Stimulated activated CD4-positive, alpha-beta T cell treated with anti-CD3 and anti-CD28 coated beads, Interleukin-15, amount 100 ng/mL, for 1 hour (primary cell): ENCODE measurements around the gene SMIM24.
A peak's percentile ranks its signal among the peaks of the same experiment; 100 is the strongest.
"Not testable (repeated sequence)": the region's sequence is repeated elsewhere in the genome, so short reads cannot be mapped to it uniquely, and the experiment has no call there.

ENCODE experiments used
- DNase-seq, 2 donors: peaks; one replicate each; pipeline ENCODE4 v3.0.0-alpha.2; 2020; ENCODE audit warnings: low read depth in 1 of 2, low spot score in 1 of 2

Gene SMIM24

DNA sequence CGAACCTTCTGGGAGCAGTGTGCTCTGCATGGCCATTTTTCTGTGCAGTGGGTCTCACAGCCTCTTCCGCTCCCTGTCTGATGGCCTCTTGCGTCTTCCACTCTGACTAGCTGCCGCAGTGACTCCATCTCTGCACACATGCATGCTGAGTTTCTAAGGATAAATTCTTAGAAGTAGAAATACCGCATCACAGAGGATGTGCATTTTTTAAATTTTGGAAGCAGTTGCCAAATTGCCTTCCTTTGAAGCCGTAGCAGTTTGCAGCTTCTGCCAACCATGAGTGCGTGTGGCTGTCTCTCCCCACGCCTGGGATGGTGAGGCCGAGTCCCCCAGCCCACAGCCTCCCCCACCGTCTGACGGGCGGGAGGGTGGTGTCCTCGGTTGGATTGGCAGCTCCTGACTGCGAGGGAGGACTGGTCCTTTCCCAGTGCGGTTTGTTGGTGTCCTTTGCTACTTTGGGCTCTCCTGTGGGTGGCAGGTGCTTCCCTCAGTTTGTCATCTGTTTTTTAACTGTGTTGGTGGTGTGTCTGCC lies 35.6 kb upstream of the SMIM24 start:
- no peak for DNase-seq

DNA sequence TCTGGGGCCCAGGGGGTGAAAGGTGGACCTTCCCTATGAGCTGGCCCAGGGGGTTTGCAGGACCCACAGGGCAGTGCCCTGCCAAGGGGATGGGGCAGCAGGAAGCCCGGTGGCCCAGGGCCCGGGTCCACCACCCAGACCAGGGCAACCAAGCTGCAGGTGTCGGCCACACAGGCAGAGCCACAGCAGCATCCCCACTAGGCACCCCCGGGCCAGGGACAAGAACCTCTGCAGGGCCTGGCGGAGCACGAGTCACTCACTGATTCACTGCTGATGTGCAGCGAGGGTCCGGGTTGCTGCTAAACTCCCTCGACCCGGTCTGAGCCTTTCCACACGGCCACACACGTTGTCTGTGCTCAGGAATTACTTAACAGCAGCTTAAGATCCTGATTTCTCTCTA lies 34.6 kb upstream of the SMIM24 start:
- DNase-seq: no peak

DNA sequence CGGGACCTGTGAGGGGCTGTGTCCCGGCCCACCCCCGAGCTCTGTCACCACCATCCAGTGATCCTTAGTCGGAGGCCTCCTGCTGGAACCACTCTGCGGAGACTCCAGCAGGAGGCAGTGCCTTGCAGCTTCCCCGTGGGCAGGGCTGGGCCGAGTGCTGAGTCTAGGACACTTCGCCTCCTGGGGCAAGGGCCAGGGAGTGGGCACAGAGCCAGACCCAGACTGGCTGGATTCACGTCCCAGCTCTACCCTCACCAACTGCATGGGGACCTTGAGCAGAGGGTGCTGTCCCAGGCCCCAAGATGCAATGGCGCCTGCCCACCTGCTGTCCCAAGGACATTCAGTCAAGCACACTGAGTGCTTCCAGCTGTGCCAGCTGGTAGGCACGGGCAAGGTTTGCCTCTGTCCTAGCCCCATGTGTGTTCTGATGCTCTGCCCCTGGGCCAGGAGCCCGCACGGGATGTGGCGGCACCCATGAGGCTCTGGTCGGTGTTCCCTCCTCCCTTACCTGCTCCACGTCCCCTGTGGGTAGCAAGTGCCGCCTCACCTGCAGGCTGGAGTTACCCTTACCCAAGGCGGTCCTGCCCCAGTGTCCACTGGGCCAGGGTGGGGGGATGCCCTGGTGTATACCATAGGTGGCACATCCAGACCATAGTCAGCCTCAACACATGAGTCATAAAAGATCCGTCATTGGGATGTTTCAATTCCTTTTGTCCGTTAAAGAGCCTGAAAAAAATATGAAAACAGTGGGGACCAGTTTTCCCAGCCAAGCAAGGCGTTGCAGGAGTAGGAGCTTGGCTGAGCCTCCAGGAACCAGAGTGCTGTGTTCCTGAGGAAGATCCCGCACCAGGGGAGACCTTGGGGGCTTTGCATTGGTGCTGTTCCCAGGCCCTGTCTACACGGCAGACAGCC lies 33.2 kb upstream of the SMIM24 start:
- no peak for DNase-seq

DNA sequence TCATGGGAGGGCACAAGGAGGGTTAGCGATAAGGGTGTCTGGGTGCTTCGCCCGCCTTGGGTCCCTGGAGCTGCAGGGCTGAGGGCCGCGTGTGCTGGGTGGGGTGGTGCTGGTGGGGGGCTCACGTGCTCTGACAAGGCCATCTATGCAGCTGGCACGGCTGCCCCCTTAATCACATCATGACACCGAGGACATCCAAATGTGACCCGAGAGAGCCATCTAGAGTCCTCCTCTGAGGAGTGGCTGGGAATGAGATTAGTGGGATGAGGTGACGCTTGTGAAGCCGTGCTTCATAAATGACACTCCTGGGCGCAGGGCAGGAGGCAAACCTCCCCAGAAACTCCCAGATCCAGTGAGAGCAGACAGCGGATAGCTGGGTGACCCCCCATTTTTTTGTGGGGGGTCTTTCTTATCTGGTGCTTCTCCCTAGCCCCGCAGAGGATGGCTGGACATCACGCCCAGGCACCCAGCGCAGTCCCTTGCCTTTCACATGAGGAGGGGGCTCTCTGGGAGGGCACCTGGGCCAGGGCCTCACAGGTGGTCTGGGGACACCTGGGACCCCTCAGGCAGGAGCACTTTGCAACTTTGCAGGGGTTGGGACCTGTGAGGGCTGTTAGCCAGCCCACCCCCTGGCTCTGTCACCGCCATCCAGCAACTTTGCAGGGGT lies 32.4 kb upstream of the SMIM24 start:
- no peak for DNase-seq

DNA sequence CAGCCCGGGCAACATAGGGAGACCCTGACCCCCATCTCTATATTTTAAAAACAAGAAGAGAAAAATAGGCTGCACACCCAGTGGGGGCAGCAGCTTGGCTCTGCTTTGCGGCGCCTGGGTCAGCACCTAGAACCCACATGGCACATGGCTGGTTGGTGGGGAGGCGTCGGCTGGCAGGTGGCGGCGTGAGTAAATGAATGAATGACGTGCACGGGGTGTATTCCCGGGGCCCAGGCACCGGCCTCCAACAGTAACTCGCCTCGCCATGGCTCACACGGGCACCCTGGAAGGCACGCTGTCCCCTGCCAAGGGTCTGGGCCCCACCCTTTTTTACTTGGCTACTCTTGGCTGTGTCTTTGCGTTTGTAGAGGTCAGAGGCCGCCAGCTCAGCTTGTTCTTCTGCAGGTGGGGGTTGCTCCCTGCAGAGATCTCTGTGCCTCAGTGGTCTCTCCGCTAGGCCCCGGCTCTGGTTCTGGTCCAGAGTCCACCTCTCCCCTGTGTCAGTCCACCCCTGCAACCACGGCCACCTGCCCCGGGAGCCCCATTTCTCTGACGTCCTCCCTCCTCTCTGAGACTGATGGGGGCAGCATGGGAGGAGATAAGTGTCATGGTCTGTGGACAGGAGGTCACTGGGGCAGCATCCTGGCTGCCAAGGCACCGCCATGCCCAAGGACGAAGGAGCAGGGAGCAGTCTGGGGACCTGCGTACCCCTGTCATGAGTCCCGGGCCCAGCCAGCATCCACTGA lies 31.4 kb upstream of the SMIM24 start:
- no peak for DNase-seq

DNA sequence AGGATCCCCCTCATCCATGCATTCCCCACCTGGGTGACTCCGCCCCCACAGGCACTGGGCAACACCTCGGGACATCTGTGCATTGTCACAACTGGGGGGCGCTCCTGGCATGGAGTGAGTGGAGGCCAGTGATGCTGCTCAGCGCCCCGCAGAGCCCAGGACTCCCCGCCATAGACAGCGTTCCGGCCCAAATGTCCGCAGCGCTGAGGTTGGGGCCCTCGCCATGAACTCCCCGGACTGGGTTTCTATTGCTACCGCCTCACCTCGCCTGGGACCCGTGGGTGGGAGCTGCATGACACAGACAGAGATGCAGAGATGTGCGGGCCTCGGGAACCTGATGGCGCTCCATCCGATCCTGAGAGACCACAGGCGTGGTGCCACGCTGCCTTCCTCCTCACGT lies 30.4 kb upstream of the SMIM24 start:
- DNase-seq: no peak

DNA sequence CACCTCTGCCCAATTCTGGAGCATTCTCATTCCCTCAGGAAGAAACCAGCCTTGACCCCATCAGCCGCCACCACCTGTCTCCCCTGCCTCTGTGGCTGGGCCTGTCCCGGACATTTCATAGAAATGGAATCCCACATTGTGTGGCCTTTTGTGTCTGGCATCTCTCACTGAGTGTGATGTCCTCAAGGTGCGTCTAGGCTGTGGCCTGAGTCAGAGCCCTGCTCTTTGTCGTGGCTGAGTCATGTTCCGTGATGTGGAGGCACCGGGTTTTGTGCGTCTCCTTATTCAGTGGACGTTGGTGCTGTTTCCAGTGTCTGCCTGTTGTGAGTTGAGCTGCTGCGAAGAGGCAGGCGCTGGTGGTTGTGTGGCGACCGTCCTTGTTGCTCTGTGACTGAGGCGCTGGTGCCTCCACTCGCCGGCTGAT lies 29.3 kb upstream of the SMIM24 start:
- DNase-seq: no peak

DNA sequence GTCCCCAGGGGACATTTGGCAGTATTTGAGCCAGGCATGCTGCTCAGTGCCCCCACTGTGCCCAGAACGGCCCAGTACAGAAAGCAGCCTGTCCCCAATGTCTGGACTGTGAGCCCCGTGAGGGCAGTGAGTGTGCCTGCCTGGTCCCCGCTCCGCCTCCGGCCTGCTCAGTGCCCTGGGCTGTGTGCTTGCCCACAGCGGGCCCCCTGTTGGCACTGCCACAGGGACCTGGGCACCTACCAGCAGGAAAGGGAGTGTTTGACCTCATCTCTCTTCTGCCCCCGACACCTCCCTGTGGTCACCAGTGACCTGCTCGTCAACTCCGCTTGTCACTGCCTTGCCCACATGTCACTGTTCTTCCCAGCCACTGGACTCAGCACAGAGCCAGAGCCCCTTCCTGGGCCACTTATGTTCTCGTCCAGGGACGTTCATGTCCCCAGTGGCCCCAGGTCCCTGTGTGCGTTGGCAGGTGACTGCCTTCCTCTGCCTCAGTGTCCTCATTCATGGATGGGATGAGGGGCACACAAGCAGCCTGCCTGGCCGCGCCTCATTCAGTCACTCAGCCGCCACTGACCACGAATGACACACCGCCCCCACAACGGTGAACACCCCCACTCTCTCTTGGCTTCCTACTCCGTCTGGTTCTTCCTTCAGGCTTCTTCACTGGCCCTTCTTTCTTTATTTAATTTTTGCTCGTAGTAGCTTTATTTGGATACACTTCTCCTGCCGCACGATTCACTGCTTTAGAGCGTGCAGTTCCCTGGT lies 28.6 kb upstream of the SMIM24 start:
- no peak for DNase-seq

DNA sequence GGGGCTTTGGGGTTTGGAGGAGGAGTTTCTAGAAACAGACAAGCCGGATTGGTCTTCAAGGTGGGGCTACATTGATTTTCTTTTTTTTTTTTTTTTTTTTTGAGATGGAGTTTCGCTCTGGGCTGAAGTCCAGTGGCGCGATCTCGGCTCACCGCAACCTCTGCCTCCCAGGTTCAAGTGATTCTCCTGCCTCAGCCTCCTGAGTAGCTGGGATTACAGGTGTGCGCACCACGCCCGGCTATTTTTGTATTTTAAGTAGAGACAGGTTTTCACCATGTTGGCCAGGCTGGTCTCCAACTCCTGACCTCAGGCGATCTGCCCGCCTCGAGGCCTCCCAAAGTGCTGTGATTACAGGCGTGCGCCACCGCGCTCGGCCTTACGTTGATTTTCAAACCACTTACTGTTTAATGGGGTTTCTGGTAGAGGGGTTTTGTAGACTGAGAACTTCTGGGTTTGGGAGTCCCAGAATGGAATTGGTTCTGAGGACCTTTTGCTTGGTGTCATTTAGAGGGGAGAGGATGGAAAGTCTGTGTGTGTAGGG lies 27.9 kb upstream of the SMIM24 start:
- DNase-seq: not testable (repeated sequence)

DNA sequence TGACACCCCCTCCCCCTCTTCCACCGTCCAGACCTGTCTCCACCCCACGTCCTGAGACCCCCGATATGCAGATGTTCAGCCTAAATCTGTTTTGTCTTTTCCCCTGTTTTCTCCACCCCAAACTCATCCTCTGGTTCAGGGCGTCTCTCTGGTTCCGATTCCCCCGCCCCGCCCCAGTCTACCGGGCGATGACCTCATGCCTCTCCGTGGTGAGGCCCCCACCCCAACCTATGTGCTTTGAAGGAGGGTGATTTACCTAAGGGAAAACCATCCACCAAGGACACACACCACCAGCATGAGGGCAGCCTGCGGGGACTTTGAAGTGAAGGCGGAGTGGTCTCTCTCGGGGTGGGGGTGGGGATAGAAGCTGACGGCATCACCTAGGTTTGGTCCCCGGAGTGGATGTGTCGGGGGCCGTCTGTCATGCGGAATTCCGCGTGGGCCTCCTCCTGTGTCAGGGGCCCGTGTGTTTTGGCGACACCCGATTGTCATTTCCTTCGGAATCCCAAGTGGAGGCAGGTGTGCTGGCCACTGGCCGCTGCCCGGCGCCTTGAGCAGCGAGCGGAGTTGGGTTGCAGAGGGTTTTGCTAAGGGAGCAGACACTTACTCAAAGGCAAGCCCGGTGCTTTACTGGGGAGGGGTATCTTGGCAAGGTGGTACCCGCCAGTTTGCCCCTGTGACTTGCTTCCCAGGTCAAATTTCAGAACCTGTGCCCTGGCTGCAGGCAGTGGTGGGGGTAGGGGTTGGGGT lies 27.2 kb upstream of the SMIM24 start:
- peak in 1 of 2 donors; percentile 38 for DNase-seq

DNA sequence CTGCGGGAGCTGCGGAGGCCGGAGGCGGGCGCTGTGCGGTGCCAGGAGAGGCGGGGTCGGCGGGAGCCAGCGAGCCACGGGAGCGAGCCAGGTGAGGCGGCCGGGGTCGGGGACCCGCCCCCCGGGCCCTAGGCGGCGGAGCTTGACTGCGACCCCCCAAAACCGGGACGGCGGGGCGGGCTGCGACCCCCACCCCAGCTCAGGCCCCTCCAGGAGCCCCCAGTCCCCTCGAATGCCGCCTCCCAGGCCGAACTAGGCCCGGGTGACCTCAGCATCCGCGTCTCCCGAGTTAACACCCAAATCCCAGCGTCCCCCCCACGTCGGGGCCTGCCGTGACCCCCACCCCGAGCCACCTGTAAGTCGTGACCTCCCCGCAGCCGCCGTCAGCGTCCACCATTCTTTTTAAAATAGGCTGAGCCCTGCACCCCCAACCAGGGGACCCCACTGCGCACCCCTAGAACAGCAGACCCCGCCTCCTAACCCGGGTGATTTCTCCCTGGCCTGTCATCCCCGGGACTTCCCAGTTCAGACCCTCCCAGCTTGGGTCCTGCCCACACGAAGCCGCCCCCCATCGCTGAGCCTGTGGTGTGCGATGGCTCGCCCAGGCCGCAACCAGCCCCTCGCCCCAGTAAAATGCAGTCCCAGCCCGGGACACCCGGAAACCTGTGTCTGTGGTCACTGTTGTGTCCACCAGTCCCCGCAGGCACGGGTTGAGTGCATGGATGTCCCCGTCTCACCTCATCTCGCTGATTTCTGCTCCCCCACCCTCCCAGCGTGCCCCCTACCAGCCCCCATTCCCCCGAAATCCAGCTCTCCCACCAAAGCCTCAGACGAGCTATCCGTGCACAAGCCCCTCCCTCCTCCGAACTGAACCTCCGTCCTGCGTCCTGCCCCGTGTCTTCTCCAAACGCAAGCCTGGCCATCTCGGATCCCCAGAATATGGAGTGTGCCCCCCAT lies 26.3 kb upstream of the SMIM24 start:
- DNase-seq: peak in 1 of 2 donors; percentile 8

DNA sequence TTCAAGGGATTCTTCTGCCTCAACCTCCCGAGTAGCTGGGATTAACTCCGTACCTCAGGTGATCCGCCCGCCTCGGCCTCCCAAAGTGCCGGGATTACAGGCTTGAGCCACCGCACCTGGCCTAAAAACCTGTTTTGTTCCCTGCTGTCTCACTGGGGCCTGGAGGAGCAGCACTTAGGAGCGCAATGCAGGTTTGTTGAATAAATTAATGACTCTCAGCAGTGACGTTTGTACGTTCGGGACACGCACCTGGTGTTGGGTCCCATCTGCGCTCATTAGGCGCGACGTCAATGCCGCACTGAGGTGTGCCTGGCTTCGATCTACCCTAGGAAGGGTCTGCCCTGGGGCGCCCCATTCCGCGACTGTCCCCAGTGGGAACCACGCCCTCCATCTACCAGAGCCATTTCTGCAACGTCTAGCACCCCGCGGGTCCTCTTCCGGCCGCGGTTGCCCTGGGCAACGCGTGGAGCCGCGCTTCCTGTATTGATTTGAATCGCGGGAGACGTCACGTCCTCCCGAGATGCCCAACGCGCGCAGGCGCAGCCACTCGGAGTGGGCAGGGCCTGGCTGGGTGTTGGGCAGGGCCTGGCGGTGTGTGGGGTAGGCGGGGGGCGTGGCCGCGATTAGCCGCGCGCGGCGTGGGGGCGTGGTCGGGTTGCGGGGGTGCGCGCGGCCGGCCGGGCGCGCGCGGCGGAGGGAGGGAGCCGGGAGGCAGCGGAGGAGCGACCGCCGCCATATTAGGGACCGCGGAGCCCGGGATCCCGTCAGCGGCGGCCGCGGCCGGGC lies 25.5 kb upstream of the SMIM24 start, which contains the start of gene FZR1:
FZR1 (plus strand) TSS at position 714 of the 786 bp plus-strand sequence. CDS start 16,679 bp downstream, outside the sequence.
- DNase-seq: peak; percentile 100

DNA sequence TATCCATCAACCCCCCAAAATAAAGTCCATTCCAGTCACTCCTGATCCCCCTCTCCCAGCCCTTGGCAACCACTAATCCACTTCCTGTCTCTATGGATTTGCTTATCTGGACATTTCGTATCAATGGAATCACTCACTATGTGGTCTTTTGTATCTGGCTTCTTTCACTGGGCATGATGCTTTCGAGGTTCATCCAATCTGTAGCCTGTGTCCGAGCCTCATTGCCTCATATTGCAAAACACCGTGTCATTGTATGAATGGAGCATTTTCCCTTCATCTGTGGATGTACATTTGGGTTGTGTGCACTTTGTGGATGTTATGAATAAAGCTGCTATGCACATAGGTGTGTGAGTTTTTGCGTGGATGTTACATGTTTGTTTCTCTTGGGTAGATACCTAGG lies 24.4 kb upstream of the SMIM24 start:
- DNase-seq: no peak

DNA sequence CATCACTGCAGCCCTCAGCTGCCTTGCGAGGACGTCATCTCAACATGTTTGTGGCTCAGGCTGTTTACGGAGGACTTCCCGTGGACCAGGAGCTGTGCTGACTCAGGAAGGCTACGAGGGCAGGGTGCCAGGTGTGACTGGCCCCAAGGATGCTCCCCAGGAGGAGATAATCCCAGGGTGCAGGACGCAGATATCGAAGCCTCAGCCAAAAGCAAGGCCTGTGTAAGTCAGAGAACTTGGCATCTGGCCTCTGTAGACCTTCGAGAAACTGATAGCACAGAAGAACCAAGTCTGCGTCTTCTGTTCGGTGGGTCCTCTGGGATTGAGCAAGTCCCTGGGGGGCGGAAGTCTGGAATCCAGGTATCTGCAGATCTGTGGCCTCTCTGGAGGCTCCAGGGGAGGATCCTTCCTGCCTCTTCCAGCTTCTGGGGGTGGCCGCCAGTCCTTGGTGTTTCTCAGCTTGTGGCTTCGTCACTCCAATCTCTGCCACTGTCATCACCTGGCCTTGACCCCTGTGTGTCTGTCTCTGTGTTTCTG lies 22.8 kb upstream of the SMIM24 start:
- DNase-seq: no peak

DNA sequence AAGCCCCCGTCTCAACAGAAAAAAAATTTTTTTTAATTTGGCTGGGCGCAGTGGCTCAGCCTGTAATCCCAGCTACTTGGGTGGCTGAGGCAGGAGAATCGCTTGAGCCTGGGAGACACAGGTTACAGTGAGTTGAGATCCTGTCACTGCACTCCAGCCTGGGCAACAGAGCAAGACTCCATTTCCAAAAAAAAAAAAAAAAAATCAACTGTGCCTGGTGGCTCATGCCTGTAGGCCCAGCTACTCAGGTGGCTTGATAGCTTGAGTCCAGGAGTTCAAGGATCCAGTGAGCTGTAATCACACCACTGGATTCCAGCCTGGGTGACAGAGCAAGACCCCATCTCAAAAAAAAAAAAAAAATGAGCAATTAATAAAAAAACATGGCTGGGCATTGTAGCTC lies 21.5 kb upstream of the SMIM24 start:
- no peak for DNase-seq

DNA sequence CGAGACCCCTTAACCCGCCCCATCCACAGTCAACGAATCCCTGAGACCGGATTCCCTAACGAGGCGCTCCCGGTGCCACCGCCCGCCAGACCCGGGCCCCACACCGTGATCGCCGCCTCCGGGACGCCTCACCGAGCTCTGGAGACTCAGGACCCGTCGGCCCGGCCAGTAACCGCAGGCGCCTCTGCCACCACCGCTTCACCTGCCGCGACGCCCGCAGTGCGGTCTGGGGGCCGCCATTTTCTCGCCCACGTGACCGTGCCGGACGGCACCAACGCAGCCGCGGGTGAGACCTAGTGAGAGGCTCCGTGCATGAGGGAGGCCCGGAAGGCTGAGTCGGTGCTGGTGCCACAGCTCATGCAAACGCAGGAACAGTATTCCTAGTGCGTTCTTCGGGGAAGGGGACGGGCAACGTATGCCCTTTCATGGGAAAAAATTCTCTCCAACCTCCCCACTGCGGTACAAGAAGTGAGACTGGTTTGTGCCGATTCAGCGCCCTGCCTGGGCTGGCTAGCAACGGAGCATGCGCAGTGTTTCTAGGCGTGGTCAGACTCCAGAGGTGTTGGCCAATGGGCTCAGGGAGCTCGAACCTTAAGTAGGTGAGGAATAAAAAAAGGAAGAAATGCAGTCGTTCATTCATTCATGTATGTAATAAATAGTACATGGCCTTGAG lies 20.2 kb upstream of the SMIM24 start, which contains the start of gene DOHH:
DOHH (minus strand) TSS at position 246 of the 673 bp plus-strand sequence. CDS start 3,860 bp downstream, outside the sequence.
- DNase-seq: peak; percentile 89 to 90
